Activated naive CD8-positive, alpha-beta T cell treated with anti-CD3 and anti-CD28 coated beads for 36 hours (primary cell): ENCODE measurements around the gene IL22RA1. TPM values are rescaled to one million over a fixed set of nuclear protein-coding genes. Genes with fewer than 3 reads are reported as not detected.

ENCODE experiments used
- DNase-seq: peaks from one replicate; pipeline ENCODE4 v3.0.0; 2021
- H3K27ac Mint-ChIP-seq: one replicate; pipeline ENCODE4 v1.8.0; 2022; ENCODE audit warnings: mild to moderate bottlenecking, moderate library complexity, mixed read lengths
- H3K27me3 Mint-ChIP-seq: one replicate; pipeline ENCODE4 v1.8.0; 2022; ENCODE audit warnings: mild to moderate bottlenecking, mixed read lengths
- H3K36me3 Mint-ChIP-seq: one replicate; pipeline ENCODE4 v1.8.0; 2021; ENCODE audit warnings: mild to moderate bottlenecking, mixed read lengths
- H3K4me1 Mint-ChIP-seq: one replicate; pipeline ENCODE4 v1.8.0; 2021; ENCODE audit warnings: mixed read lengths
- H3K4me3 Mint-ChIP-seq: one replicate; pipeline ENCODE4 v1.8.0; 2022; ENCODE audit warnings: mild to moderate bottlenecking, moderate library complexity, mixed read lengths
- H3K9me3 Mint-ChIP-seq: one replicate; pipeline ENCODE4 v1.8.0; 2022; ENCODE audit warnings: mixed read lengths
- total RNA-seq, 2 experiments: library from RNA; stranded (reverse); gene quantifications; one replicate each; pipeline ENCODE4 v1.2.3, GENCODE V29; 2021

The IL22RA1 gene
- total RNA-seq, 2 experiments from 2014 or later = not detected

DNA sequence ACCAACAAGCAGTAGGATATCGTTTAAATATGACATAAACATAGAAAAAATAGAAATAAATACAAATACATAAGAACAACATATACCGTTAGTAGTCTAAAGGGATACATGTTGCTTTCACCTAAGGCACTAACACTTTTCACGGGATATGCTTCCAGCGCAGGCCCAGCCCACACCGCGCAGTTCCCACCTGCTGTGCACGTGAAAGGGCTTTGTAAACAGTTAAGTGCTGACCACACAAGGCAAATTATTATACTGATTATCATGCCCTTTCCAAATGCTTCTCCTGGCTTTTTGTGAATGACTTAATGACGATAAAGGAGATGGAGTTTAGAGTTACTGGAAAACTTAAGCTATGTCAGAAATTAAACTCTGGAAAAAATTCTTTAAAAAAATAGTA is 11.3 kb upstream of the IL22RA1 start:
- Mint-ChIP-seq H3K4me3 (no peak overlapping the region), H3K36me3 (peaks cover 3% of the 10 kb centered on the region)

DNA sequence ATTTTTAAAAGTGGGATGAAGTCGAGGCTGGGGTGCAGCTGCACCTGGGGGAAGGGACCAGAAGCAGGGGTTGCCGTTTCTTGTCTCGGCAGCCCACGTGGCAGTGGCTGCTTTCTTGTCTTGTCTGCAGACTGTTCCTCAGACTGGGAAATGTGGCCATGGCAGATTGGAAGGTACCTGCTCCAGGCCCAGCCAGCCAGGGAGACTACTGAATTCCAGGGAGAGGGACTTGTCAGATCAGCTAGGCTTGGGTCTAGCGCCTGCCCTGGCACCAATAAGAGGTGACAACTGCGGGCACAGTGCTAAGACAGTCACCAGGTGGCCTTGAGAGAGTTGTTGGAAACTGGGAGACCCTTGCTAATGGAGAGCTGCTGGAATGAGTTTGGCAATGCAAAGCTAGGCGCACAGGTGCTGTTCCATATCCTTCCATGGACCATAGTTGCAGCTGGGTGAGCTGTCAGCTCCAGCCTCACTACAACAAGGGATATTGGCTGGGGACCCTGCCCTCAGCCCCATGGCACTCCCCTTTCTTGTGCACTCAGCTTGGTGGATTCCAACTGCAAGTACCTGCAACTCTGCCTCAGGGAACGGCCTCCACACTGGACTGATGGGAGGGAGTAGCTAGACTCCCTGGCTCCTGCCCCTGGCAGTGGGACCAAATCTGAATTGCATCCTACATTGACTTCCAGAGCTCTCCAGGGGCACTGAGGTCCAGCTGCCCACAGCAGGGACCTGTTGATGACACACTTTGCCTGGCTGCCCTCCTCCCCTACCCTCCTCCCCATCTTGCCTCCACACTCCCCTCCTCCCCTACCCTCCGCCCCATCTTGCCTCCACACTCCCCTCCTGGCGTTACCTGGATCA is 9.9 kb upstream of the IL22RA1 start:
- Mint-ChIP-seq H3K4me3 (no peak overlapping the region), H3K27me3 (peaks cover 47% of the 10 kb centered on the region), H3K4me1 (peaks cover 19% of the 10 kb centered on the region), H3K9me3 (no peaks in the 10 kb centered on the region), H3K27ac (no peak overlapping the region), H3K36me3 (peaks cover 3% of the 10 kb centered on the region)
- DNase-seq = no peak

More for the DNA sequence above, 11.3 kb upstream of the IL22RA1 start:
- DNase-seq = no peak
- Mint-ChIP-seq H3K9me3 (no peaks in the 10 kb centered on the region), H3K4me1 (peaks cover 19% of the 10 kb centered on the region), H3K27me3 (peaks cover 40% of the 10 kb centered on the region), H3K27ac (no peak overlapping the region)

DNA sequence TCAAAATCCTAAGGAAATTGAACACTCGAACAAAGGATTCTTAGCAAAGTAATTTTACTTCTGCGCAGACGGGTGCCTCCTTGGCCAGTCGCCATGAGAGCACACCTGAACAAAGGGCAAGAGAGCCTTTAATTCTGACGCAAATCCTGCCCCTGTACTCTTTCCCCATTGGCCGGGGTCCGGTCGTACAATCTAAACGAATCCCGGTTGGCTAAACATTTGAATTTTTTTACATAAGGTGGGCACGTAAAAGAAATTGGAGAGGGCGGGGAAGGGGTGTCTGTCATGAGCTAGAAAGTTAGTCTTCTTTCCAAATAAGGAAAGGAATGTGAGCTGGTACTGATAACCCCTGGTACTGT is 8.2 kb upstream of the IL22RA1 start:
- Mint-ChIP-seq H3K27me3 (peaks cover 47% of the 10 kb centered on the region), H3K27ac (no peak overlapping the region), H3K4me1 (peaks cover 19% of the 10 kb centered on the region), H3K4me3 (peak overlapping the region; percentile 60), H3K36me3 (peaks cover 3% of the 10 kb centered on the region), H3K9me3 (no peaks in the 10 kb centered on the region)
- no peak for DNase-seq

DNA sequence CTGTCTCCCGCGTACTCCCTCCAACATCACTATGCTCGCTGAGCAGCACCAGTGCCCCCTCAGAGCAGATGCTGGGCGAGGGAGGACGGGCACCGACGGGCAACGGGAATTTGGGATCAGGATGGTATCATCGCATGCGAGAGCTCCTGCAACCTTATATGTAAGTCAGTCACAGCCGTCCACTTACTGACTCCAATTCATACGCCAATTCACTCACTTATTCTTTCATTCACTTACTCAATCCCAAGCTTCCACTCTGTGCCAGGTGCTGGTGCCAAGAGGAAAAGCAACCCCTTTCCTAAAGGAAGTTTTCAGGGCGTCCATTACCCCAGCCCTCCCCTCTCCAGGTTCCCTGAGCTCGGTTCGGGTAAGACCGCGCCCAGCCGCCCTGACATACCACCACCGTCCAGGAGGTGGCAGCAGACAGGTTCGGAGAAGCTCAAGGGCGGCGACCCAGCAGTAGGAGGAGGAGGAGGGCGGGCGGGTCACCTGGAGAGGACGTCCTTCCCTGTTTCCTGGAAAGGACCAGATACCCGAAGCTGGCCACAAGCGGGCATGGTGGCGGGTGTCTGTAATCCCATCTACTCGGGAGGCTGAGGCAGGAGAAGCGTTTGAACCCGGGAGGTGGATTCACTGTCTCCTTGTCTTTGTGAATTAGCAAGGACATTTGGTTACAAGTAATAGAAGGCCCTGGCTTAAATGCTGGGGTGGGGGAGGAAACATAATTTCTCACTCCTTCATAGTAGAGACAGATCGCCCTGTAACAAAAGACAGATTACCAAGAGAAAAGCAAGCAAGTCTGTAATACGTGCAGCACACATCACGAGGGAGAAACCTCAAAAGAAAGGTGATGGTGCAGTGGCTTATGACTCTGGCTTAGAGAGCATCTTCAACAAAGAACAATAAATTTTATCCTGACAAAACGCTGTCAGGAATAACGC is 7.6 kb upstream of the IL22RA1 start:
- H3K36me3 Mint-ChIP-seq = peaks cover 3% of the 10 kb centered on the region
- DNase-seq = peak; percentile 86
- peaks cover 19% of the 10 kb centered on the region for H3K4me1 Mint-ChIP-seq
- H3K4me3 Mint-ChIP-seq = peak overlapping the region; percentile 60
- H3K9me3 Mint-ChIP-seq = no peaks in the 10 kb centered on the region
- H3K27ac Mint-ChIP-seq = no peak overlapping the region
- H3K27me3 Mint-ChIP-seq = peaks cover 47% of the 10 kb centered on the region

DNA sequence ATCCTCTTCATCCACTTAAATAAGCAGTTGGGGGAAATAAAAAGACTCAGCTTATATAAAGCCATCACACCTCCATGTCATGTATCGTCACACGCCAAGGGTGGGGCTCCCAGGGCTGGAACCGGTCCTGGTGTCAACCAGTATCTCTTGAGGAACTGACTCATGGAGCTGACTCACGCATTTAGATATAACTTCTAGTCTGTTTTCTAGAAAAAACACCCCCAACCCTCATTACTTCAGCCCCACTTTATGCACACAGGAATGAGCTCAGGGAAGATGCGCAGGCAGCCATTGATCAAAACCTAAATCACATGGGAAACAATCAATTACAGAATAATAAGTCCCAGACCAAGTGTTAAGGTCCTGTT is 6.9 kb upstream of the IL22RA1 start:
- H3K4me1 Mint-ChIP-seq = peaks cover 17% of the 10 kb centered on the region
- no peak overlapping the region for H3K27ac Mint-ChIP-seq

DNA sequence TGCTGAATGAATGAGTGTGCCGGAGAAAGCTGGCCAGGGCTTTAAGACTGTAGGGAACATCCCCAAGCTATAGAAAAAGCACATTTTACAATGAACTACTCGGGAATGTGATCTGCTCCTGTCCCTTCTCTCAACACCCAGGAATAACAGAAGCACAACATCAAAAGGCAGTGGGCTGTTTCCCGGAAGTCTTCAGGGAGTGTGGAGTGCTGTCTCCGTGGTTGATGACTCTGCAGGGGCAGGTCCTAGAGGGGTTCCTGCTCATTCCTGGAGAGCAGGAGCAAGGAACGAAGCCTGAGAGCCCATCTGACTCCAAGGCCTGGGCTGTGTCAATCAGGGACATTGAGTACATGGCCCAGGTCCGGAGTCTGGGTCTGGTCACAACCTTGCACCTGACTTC is 4.9 kb upstream of the IL22RA1 start:
- DNase-seq = no peak
- H3K4me1 Mint-ChIP-seq = peaks cover 17% of the 10 kb centered on the region
- peaks cover 45% of the 10 kb centered on the region for H3K27me3 Mint-ChIP-seq
- H3K36me3 Mint-ChIP-seq = no peaks in the 10 kb centered on the region
- no peak overlapping the region for H3K27ac Mint-ChIP-seq
- H3K9me3 Mint-ChIP-seq = no peaks in the 10 kb centered on the region
- H3K4me3 Mint-ChIP-seq = no peak overlapping the region

More for the DNA sequence above, 6.9 kb upstream of the IL22RA1 start:
- Mint-ChIP-seq H3K36me3 (no peaks in the 10 kb centered on the region), H3K9me3 (no peaks in the 10 kb centered on the region), H3K27me3 (peaks cover 47% of the 10 kb centered on the region), H3K4me3 (no peak overlapping the region)
- DNase-seq = peak; percentile 14

DNA sequence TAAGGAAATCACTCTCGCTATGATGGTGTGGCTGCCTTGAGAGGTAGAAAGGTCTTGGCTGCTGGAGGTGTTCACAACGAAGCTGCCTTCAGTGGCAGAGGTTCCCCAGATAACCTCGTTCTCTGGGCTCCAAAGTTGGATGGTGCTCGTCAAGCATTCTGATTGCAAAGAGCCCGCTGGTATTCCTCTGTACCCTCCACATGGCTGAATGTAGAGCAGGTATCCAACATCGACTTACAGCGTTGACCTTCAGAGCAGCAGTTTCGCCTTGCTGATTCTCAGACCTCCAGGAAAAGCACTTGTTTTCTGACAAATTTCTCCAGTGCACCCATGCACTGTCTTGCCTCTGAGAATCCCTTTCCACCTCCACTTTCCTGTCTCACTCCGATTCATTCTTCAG is 4.3 kb upstream of the IL22RA1 start:
- H3K4me1 Mint-ChIP-seq = peaks cover 17% of the 10 kb centered on the region
- DNase-seq = no peak
- no peak overlapping the region for H3K27ac Mint-ChIP-seq
- H3K36me3 Mint-ChIP-seq = no peaks in the 10 kb centered on the region
- H3K27me3 Mint-ChIP-seq = peaks cover 39% of the 10 kb centered on the region
- no peak overlapping the region for H3K4me3 Mint-ChIP-seq
- no peaks in the 10 kb centered on the region for H3K9me3 Mint-ChIP-seq

DNA sequence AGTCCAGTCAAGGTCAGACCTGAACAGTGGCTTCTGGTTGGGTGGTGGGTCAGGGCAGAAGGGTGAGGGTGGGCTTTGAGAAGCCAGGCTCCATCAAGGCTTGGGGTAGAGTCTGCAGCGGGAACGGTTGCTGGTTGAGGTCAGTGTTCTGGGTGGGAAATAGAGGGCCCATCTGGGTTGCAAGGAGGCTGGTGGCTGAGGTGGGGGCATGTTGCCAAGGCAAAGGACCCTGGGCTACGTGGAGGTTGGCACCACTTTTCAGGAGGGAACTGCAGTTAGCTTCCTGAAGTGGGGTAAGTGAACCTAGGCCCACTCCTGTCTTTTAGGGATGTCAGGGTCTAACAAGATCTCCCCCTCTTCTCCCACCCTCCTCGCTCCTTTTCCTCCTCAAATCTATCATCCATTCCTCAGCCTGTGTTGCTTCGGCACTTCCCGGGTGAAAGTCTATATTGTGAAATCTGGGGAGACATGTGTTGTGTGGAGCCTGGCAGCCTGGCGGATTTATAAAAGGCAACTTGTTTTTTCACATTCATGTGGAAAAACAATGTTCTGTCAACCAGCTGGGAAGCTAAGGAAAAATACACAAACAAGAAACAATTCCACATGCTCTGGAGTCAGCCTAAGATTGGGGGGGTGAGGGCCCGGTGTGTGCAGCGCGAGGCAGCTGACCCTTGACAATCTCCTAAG is 1.5 kb downstream of the IL22RA1 start:
- peaks cover 5% of the 10 kb centered on the region for H3K27me3 Mint-ChIP-seq

DNA sequence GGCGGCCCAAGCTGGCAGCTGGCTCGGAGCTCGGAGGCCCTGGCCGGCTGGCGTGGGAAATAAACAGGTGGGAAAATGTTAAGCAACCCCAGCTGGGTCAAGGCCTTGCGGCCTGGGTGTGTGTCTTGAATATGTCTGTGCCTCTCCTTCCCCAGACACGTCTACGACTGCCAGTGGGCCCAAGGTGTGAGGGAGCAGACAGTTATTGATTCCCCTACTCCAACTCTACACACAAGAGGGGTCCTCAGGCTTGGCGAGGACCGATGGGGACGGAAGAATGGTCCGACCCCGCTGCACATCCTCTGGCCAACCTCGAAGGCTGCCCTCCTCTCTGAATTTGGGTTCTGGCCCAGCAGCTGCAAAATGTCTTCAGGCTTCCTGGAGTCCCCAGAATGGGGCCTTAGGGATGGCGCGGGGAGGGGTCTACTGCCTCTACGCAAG is 2.2 kb downstream of the IL22RA1 start:
- no peaks in the 10 kb centered on the region for H3K9me3 Mint-ChIP-seq
- peaks cover 5% of the 10 kb centered on the region for H3K27me3 Mint-ChIP-seq
- no peak overlapping the region for H3K27ac Mint-ChIP-seq
- H3K4me3 Mint-ChIP-seq = no peak overlapping the region
- no peaks in the 10 kb centered on the region for H3K36me3 Mint-ChIP-seq
- DNase-seq = no peak
- no peaks in the 10 kb centered on the region for H3K4me1 Mint-ChIP-seq

More for the DNA sequence above, 1.5 kb downstream of the IL22RA1 start:
- no peaks in the 10 kb centered on the region for H3K36me3 Mint-ChIP-seq
- no peaks in the 10 kb centered on the region for H3K4me1 Mint-ChIP-seq
- no peak overlapping the region for H3K4me3 Mint-ChIP-seq
- DNase-seq = no peak
- H3K27ac Mint-ChIP-seq = no peak overlapping the region
- H3K9me3 Mint-ChIP-seq = no peaks in the 10 kb centered on the region

DNA sequence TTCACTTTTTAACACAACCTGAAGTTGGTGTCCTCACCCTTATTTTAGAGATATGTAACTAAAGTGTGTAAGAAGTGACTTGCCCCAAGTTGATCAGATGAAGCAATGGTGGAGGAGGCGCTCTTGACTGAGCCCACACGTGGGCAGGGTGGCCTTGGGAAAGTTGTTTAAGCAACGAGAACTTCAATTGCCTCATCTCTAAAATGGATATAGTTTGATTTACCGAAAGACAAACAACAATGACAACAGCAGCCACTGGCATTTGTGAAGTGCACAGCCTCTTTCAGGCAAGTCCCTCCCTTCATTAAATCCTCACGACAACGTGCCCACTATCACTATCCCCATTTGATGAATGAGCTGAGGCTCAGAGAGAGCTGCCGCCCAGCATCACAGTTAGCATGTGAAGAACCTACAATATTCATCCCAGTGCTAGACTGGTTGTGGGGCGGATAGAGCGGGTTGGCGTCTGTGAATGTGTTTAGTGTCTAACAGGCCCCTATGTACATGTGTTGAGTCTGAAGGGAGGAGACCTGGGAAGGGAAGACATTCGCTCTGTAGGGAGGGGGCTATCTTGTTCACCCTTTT is 3.0 kb downstream of the IL22RA1 start:
- H3K27ac Mint-ChIP-seq = no peak overlapping the region
- no peak overlapping the region for H3K4me3 Mint-ChIP-seq
- no peak for DNase-seq
- H3K9me3 Mint-ChIP-seq = no peaks in the 10 kb centered on the region
- H3K36me3 Mint-ChIP-seq = no peaks in the 10 kb centered on the region
- no peaks in the 10 kb centered on the region for H3K4me1 Mint-ChIP-seq
- H3K27me3 Mint-ChIP-seq = peaks cover 5% of the 10 kb centered on the region

DNA sequence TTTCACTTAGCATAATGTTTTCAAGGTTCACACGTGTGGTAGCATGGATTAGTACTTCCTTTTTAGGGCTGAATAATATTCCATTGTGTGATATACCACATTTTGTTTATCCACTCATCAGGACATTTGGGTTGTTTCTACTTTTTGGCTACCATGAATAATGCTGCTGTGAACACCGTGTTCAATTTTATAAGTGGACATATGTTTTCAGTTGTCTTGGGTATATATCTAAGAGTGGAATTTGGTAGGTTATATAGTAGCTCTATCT is 3.8 kb downstream of the IL22RA1 start:
- Mint-ChIP-seq H3K9me3 (no peaks in the 10 kb centered on the region), H3K4me3 (no peak overlapping the region)

DNA sequence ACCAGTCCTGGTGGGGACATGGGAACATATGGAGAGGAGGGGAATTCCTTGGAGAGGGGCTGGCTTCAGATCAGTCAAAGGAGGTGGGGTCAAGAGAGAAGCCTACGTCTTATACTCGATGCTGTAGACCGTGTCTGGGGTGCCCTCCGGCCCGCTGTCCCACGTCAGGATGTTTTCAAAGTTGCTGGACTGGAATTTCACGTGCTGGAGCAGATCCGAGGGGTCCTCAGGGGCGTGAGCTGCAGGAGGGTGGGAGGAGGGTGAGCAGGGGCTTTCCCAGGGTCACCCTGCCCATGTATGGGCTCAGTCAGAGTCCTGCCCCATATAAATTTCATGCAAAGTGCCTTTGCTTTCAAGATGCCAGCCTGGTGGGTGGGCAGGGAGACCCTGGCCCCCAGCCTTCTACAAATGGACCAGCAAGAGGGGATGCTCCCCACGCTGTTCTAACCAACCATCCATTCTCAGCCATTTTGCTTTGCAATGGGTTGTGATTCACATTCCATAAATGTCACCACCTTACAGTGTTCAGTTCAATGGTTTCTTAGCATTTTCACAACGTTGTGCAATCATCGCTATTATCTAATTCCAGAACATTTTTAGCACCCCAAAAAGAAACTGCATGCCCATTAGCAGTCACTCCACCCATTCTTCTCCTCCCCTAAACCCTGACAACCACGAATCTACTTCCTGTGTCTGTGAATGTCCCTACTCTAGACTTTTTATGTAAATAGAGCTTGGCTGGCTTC is 4.3 kb downstream of the IL22RA1 start:
- Mint-ChIP-seq H3K27me3 (no peaks in the 10 kb centered on the region), H3K4me1 (no peaks in the 10 kb centered on the region), H3K9me3 (no peaks in the 10 kb centered on the region), H3K27ac (no peak overlapping the region), H3K36me3 (no peaks in the 10 kb centered on the region), H3K4me3 (no peak overlapping the region)
- DNase-seq = no peak

More for the DNA sequence above, 3.8 kb downstream of the IL22RA1 start:
- DNase-seq = no peak
- Mint-ChIP-seq H3K27me3 (no peaks in the 10 kb centered on the region), H3K4me1 (no peaks in the 10 kb centered on the region), H3K27ac (no peak overlapping the region), H3K36me3 (no peaks in the 10 kb centered on the region)

DNA sequence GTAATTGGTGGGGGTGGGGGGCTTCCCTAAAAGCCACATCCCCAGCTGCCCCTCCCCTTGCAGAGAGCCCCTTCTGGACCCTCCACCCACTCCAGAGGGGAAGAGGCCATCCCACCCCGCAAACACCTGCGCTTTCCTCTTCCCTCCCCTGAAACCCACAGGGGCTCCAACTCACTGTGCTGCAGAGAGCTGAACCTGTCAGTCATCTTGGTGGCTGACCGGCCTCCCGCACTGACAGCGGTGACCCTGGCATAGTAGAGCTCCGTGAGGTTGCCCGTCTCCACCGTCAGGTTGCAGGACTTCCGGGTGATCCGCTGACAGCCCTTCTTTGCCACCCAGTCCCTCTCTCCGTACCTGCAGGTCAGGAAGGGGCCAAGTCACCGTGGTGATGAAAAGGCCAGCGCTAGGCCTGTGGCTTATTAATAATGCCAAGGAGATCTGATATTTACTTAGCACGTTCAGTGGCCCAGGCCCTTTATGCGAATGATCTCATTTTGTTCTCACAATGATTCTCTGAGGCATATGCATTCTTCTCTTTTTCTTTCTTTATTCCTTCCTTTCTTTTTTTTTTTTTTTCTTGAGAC is 5.9 kb downstream of the IL22RA1 start:
- H3K9me3 Mint-ChIP-seq = no peaks in the 10 kb centered on the region
- H3K27me3 Mint-ChIP-seq = peaks cover under 1% of the 10 kb centered on the region
- H3K4me3 Mint-ChIP-seq = no peak overlapping the region
- no peaks in the 10 kb centered on the region for H3K36me3 Mint-ChIP-seq
- no peaks in the 10 kb centered on the region for H3K4me1 Mint-ChIP-seq
- no peak overlapping the region for H3K27ac Mint-ChIP-seq
- no peak for DNase-seq

DNA sequence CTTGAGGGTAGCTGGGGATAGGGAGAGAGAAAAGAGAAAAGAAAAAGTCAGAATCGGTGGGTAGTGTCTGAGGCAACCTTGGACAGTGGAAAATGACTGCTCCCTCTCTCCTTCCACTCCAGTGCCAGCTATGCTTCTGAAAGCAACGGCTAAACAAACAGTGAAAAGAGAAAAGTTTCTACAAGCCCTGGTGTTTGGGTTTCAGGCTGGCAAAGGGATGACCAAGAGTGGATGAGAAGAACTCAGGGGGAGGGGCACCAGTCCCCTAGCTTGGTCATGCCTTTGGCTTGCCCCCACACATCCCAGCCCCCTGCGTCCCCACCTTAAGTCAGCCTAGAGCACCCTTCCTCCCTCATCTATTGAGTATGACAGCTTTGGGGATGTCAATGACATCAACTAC is 8.6 kb downstream of the IL22RA1 start:
- Mint-ChIP-seq H3K4me1 (no peaks in the 10 kb centered on the region), H3K4me3 (no peak overlapping the region), H3K27ac (no peak overlapping the region), H3K9me3 (peaks cover 12% of the 10 kb centered on the region), H3K27me3 (peaks cover 3% of the 10 kb centered on the region), H3K36me3 (peaks cover 2% of the 10 kb centered on the region)
- DNase-seq = no peak
